Astrocyte (in vitro differentiated cells and primary cell): ENCODE data around the gene CLMN. TPM values are rescaled to one million over a fixed set of nuclear protein-coding genes. Genes with fewer than 3 reads are reported as not detected.

Experiments used
- DNase-seq: peaks from one replicate; pipeline ENCODE4 v3.0.0-alpha.2; 2010; ENCODE audit warnings: low read depth
- FAIRE-seq: peaks from 2 replicates; lab custom pipeline; 2011; peaks lifted over from hg19 to GRCh38; lab: Jason Lieb, UNC
- H2AFZ ChIP-seq: 2 replicates; pipeline ENCODE4 v1.6.0; 2012; ENCODE audit warnings: low read depth, low read length, inconsistent platforms
- H3K27ac ChIP-seq: 2 replicates; pipeline ENCODE4 v1.5.1; 2011; ENCODE audit warnings: low read depth, low read length, inconsistent platforms
- H3K27me3 ChIP-seq: 2 replicates; pipeline ENCODE4 v1.6.0; 2011; ENCODE audit warnings: low read length, inconsistent platforms; ENCODE audit not compliant: insufficient read depth
- H3K36me3 ChIP-seq: 2 replicates; pipeline ENCODE4 v1.5.1; 2011; ENCODE audit warnings: low read length, inconsistent platforms; ENCODE audit not compliant: insufficient read depth
- H3K4me1 ChIP-seq: 2 replicates; pipeline ENCODE4 v1.5.1; 2011; ENCODE audit warnings: low read length, inconsistent platforms; ENCODE audit not compliant: insufficient read depth
- H3K4me2 ChIP-seq: 2 replicates; pipeline ENCODE4 v1.6.0; 2012; ENCODE audit warnings: low read length, inconsistent platforms
- H3K4me3 ChIP-seq: 2 replicates; pipeline ENCODE4 v1.5.1; 2011; ENCODE audit warnings: low read depth, mild to moderate bottlenecking, low read length, inconsistent platforms; ENCODE audit not compliant: insufficient read depth
- H3K79me2 ChIP-seq: 2 replicates; pipeline ENCODE4 v1.6.0; 2012; ENCODE audit warnings: mild to moderate bottlenecking, low read length, inconsistent platforms; ENCODE audit not compliant: insufficient read depth
- H3K9ac ChIP-seq: 2 replicates; pipeline ENCODE4 v1.6.0; 2012; ENCODE audit warnings: mild to moderate bottlenecking, low read length, inconsistent platforms
- H3K9me3 ChIP-seq: 2 replicates; pipeline ENCODE4 v1.5.1; 2012; ENCODE audit warnings: low read depth, mild to moderate bottlenecking, low read length, inconsistent platforms; ENCODE audit not compliant: insufficient read depth
- H4K20me1 ChIP-seq: 2 replicates; pipeline ENCODE4 v1.6.0; 2012; ENCODE audit warnings: low read length, inconsistent platforms; ENCODE audit not compliant: insufficient read depth
- H3K27ac Mint-ChIP-seq: one replicate; pipeline ENCODE4 v1.8.0; 2021; ENCODE audit warnings: mild to moderate bottlenecking, mixed read lengths; ENCODE audit not compliant: unreplicated experiment
- H3K27me3 Mint-ChIP-seq: one replicate; pipeline ENCODE4 v1.8.0; 2021; ENCODE audit warnings: low read depth, mixed read lengths; ENCODE audit not compliant: unreplicated experiment
- H3K36me3 Mint-ChIP-seq: one replicate; pipeline ENCODE4 v1.8.0; 2021; ENCODE audit warnings: low read depth, mixed read lengths; ENCODE audit not compliant: unreplicated experiment
- H3K4me1 Mint-ChIP-seq: one replicate; pipeline ENCODE4 v1.8.0; 2021; ENCODE audit warnings: low read depth, mixed read lengths; ENCODE audit not compliant: unreplicated experiment
- H3K4me3 Mint-ChIP-seq: one replicate; pipeline ENCODE4 v1.8.0; 2021; ENCODE audit warnings: mild to moderate bottlenecking, moderate library complexity, mixed read lengths; ENCODE audit not compliant: unreplicated experiment
- H3K9me3 Mint-ChIP-seq: one replicate; pipeline ENCODE4 v1.8.0; 2021; ENCODE audit warnings: mild to moderate bottlenecking, mixed read lengths; ENCODE audit not compliant: unreplicated experiment
- CTCF ChIP-seq: IDR thresholded peaks from 2 replicates; pipeline ENCODE4 v1.5.1; 2011; ENCODE audit warnings: low read depth, mild to moderate bottlenecking, inconsistent platforms, low read length, moderate library complexity; ENCODE audit not compliant: insufficient read depth
- EZH2 ChIP-seq: IDR thresholded peaks from 2 replicates; pipeline ENCODE4 v1.6.1; 2012; ENCODE audit warnings: mild to moderate bottlenecking, low read length, inconsistent platforms; ENCODE audit not compliant: insufficient read depth
- total RNA-seq: library from RNA; stranded (reverse); gene quantifications from 2 replicates; pipeline ENCODE4 v1.2.1, GENCODE V29; 2021

The CLMN gene
- total RNA-seq, 1 donor from 2014 or later, result 14.0 TPM

GRCh38 chr14:95211721-95212504, 107.8 kb downstream of the CLMN start:
- TF ChIP-seq EZH2, result no peak
- no peak for TF ChIP-seq CTCF
- H3K27ac ChIP-seq, result no peak overlapping the region
- no peak overlapping the region for H3K4me2 ChIP-seq
- H3K4me3 ChIP-seq, result no peak overlapping the region
- H3K36me3 ChIP-seq, result no peaks in the 10 kb centered on the region
- H3K9me3 Mint-ChIP-seq, result peaks cover 13% of the 10 kb centered on the region
- no peaks in the 10 kb centered on the region for H3K9me3 ChIP-seq
- FAIRE-seq, result no peak
- H3K27me3 ChIP-seq, result no peaks in the 10 kb centered on the region
- no peak for DNase-seq
- no peaks in the 10 kb centered on the region for H3K79me2 ChIP-seq
- no peak overlapping the region for H3K4me3 Mint-ChIP-seq
- no peak overlapping the region for H3K9ac ChIP-seq
- no peaks in the 10 kb centered on the region for H3K4me1 ChIP-seq
- no peaks in the 10 kb centered on the region for H3K27me3 Mint-ChIP-seq
- H3K36me3 Mint-ChIP-seq, result peaks cover 2% of the 10 kb centered on the region
- no peak overlapping the region for H2AFZ ChIP-seq
- H3K27ac Mint-ChIP-seq, result no peak overlapping the region
- no peaks in the 10 kb centered on the region for H4K20me1 ChIP-seq
- peaks cover 15% of the 10 kb centered on the region for H3K4me1 Mint-ChIP-seq

DNA sequence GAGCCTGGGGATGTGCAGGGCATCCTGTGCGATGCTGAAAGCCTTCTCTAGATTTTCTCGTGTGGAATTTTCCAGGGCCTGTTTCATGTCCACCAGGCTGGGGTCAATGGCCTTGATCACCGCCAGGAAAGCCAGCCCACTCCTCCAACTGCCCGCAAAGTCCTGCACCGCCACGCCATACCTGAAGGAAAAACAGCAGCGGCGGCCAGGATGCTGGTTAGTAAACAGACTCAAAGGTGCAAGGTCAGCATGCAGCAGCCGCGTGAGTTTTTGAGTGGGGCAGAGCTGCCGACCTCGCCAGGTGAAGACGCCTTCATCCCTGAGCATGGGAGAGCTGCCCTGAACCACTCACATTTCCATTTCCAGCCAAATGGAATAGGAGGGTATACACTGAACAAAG, 109.0 kb downstream of the CLMN start:
- Histone ChIP-seq H3K79me2 (no peaks in the 10 kb centered on the region), H3K4me2 (no peak overlapping the region)

More for the DNA sequence above, 109.0 kb downstream of the CLMN start:
- no peak overlapping the region for H3K9ac ChIP-seq
- FAIRE-seq (no peak), DNase-seq (no peak)
- no peaks in the 10 kb centered on the region for H3K27me3 ChIP-seq
- Mint-ChIP-seq H3K4me1 (peaks cover 10% of the 10 kb centered on the region), H3K9me3 (peaks cover 13% of the 10 kb centered on the region), H3K27ac (no peak overlapping the region), H3K27me3 (no peaks in the 10 kb centered on the region), H3K36me3 (peaks cover 2% of the 10 kb centered on the region), H3K4me3 (no peak overlapping the region)
- no peaks in the 10 kb centered on the region for H3K36me3 ChIP-seq
- TF ChIP-seq EZH2 (no peak), CTCF (no peak)
- no peaks in the 10 kb centered on the region for H3K9me3 ChIP-seq
- no peak overlapping the region for H2AFZ ChIP-seq
- H3K27ac ChIP-seq, result no peak overlapping the region
- H3K4me1 ChIP-seq, result no peaks in the 10 kb centered on the region
- H3K4me3 ChIP-seq, result no peak overlapping the region
- no peaks in the 10 kb centered on the region for H4K20me1 ChIP-seq
